ENCODE results near the gene MED13. TPM values are rescaled to one million over a fixed set of nuclear protein-coding genes. Genes with fewer than 3 reads are reported as not detected.

The MED13 gene
- total RNA-seq, 4 donors from 2014 or later, result 34.5 to 64.9 (median 52.0) TPM

DNA sequence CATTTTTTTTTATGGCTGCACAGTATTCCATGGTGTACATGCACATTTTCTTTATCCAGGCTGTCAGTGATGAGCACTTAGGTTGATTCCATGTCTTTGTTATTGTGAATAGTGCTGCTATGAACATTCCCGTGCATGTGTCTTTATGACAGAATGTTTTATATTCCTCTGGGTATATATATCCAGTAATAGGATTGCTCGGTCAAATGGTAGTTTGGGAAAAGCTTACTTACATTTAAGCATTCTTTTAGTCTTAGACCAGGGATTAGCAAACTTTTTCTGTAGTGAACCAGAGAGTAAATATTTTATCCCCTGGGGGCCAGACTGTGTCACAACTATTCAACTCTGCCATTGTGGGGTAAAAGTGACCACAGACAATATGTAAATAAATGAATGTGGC is 40.2 kb downstream of the MED13 start:
- Histone ChIP-seq H3K27ac (no peak overlapping the region), H3K9me3 (no peaks in the 10 kb centered on the region), H3K4me1 (peaks cover 0 to 20% (median 0%) of the 10 kb centered on the region in 3 donors), H3K36me3 (peaks cover 6 to 91% of the 10 kb centered on the region in 2 donors), H3K4me3 (no peak overlapping the region), H3K27me3 (no peaks in the 10 kb centered on the region)
- TF ChIP-seq EP300 (IDR thresholded peaks at IDR 0.05), result no peak
- TF ChIP-seq POLR2AphosphoS5 (IDR thresholded peaks at IDR 0.05), result no peak
- no peak for TF ChIP-seq POLR2A (IDR thresholded peaks at IDR 0.05)
- TF ChIP-seq, protein P1, sequence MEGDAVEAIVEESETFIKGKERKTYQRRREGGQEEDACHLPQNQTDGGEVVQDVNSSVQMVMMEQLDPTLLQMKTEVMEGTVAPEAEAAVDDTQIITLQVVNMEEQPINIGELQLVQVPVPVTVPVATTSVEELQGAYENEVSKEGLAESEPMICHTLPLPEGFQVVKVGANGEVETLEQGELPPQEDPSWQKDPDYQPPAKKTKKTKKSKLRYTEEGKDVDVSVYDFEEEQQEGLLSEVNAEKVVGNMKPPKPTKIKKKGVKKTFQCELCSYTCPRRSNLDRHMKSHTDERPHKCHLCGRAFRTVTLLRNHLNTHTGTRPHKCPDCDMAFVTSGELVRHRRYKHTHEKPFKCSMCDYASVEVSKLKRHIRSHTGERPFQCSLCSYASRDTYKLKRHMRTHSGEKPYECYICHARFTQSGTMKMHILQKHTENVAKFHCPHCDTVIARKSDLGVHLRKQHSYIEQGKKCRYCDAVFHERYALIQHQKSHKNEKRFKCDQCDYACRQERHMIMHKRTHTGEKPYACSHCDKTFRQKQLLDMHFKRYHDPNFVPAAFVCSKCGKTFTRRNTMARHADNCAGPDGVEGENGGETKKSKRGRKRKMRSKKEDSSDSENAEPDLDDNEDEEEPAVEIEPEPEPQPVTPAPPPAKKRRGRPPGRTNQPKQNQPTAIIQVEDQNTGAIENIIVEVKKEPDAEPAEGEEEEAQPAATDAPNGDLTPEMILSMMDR (IDR thresholded peaks at IDR 0.05), result no peak
- WGBS, 2 donors (ENCODE audit: low coverage in 1 of 2), result 66 to 79% methylated on average over 2 of the region's 2 CpGs
- no peak for ATAC-seq

- no peak for ATAC-seq
- Histone ChIP-seq H3K4me1 (peaks cover 0 to 9% (median 0%) of the 10 kb centered on the region in 3 donors), H3K9me3 (no peaks in the 10 kb centered on the region), H3K36me3 (peaks cover 0 to 53% of the 10 kb centered on the region in 2 donors), H3K27me3 (no peaks in the 10 kb centered on the region), H3K27ac (no peak overlapping the region), H3K4me3 (no peak overlapping the region)
- TF ChIP-seq, protein P1 (IDR thresholded peaks at IDR 0.05), result no peak
- no peak for TF ChIP-seq POLR2A (IDR thresholded peaks at IDR 0.05)
- no peak for TF ChIP-seq EP300 (IDR thresholded peaks at IDR 0.05)
- TF ChIP-seq POLR2AphosphoS5 (IDR thresholded peaks at IDR 0.05), result no peak
Measured at GRCh38 chr17:62017912-62018311, 47.2 kb downstream of the MED13 start.

GRCh38 chr17:62017496-62017895 is 47.6 kb downstream of the MED13 start:
- H3K27me3 ChIP-seq, result no peaks in the 10 kb centered on the region
- ATAC-seq, result no peak
- no peaks in the 10 kb centered on the region for H3K9me3 ChIP-seq
- no peak overlapping the region for H3K4me3 ChIP-seq
- no peak overlapping the region for H3K27ac ChIP-seq
- WGBS, 2 donors (ENCODE audit: low coverage in 1 of 2), result 94 to 100% methylated on average over 1 of the region's 1 CpG
- peaks cover 0 to 9% (median 0%) of the 10 kb centered on the region in 3 donors for H3K4me1 ChIP-seq
- no peak for TF ChIP-seq POLR2A (IDR thresholded peaks at IDR 0.05)
- TF ChIP-seq POLR2AphosphoS5 (IDR thresholded peaks at IDR 0.05), result no peak
- TF ChIP-seq EP300 (IDR thresholded peaks at IDR 0.05), result no peak
- TF ChIP-seq, protein P1 (IDR thresholded peaks at IDR 0.05), result no peak
- H3K36me3 ChIP-seq, result peaks cover 0 to 53% of the 10 kb centered on the region in 2 donors

DNA sequence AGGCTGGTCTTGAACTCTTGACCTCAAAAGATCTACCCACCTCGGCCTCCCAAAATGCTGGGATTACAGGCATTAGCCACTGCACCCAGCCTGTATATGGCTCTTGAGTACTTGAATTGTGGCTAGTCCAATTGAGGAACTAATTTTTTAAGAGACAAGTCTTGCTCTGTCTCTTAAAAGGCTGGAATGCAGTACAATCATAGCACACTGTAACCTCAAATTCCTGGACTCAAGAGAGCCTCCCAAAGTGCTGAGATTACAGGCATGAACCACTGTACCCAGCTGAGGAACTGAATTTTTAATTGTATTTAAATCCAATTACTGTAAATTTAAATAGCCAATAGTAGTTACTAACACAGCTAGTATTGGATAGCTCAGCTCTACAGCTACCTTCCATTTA is 50.6 kb downstream of the MED13 start:
- Histone ChIP-seq H3K4me1 (peaks cover 0 to 9% (median 0%) of the 10 kb centered on the region in 3 donors), H3K4me3 (no peak overlapping the region), H3K9me3 (no peaks in the 10 kb centered on the region), H3K36me3 (peaks cover 3 to 58% of the 10 kb centered on the region in 2 donors), H3K27ac (no peak overlapping the region), H3K27me3 (no peaks in the 10 kb centered on the region)
- TF ChIP-seq, protein P1 (IDR thresholded peaks at IDR 0.05), result no peak
- TF ChIP-seq POLR2AphosphoS5 (IDR thresholded peaks at IDR 0.05), result no peak
- TF ChIP-seq POLR2A (IDR thresholded peaks at IDR 0.05), result no peak
- TF ChIP-seq EP300 (IDR thresholded peaks at IDR 0.05), result no peak
- ATAC-seq, result no peak
- WGBS, 2 donors (ENCODE audit: low coverage in 1 of 2), result 83% methylated on average over 1 of the region's 1 CpG; no CpG with 5 or more reads in 1 of the 2 donors

GRCh38 chr17:62009220-62009619 is 55.9 kb downstream of the MED13 start:
- H3K4me1 ChIP-seq, result peaks cover 0 to 27% (median 0%) of the 10 kb centered on the region in 3 donors
- ATAC-seq, result no peak
- no peaks in the 10 kb centered on the region for H3K9me3 ChIP-seq
- H3K36me3 ChIP-seq, result peaks cover 3 to 76% of the 10 kb centered on the region in 2 donors
- TF ChIP-seq POLR2AphosphoS5 (IDR thresholded peaks at IDR 0.05) (no peak), EP300 (IDR thresholded peaks at IDR 0.05) (no peak), POLR2A (IDR thresholded peaks at IDR 0.05) (no peak)
- TF ChIP-seq, protein P1 (IDR thresholded peaks at IDR 0.05), result no peak
- H3K4me3 ChIP-seq, result no peak overlapping the region
- H3K27ac ChIP-seq, result no peak overlapping the region
- H3K27me3 ChIP-seq, result no peaks in the 10 kb centered on the region
- 60 to 63% methylated on average over 1 of the region's 1 CpG for WGBS, 2 donors (ENCODE audit: low coverage in 1 of 2)

All from gastroesophageal sphincter (tissue), 4 donors.